ENCODE measurements around the gene MTMR4. TPM values are rescaled to one million over a fixed set of nuclear protein-coding genes. Genes with fewer than 3 reads are reported as not detected.
A peak's percentile ranks its signal among the peaks of the same experiment; 100 is the strongest.

Gene MTMR4
- total and polyA plus RNA-seq, 2 experiments from 2014 or later: 11.1 to 42.2 TPM

GRCh38 chr17:58541249-58541648 is 26.8 kb upstream of the MTMR4 start:
- peak; percentile 76 for DNase-seq (ENCODE audit: low spot score)
- H3K4me3 Mint-ChIP-seq: no peak overlapping the region
- ATAC-seq: peak; percentile 96

More at GRCh38 chr17:58541249-58541648, 26.8 kb upstream of the MTMR4 start:
- Histone ChIP-seq H3K4me1 (ENCODE audit: insufficient read depth) (no peaks in the 10 kb centered on the region), H2AFZ (peak overlapping the region; percentile 1; the same call in 1 of the 2 replicates), H3F3A (replicated peaks; ENCODE audit: low read depth) (no peaks in the 10 kb centered on the region), H3K36me3 (ENCODE audit: insufficient read depth) (no peaks in the 10 kb centered on the region), H3K4me3 (no peak overlapping the region), H3K9me2 (ENCODE audit: insufficient read depth) (no peaks in the 10 kb centered on the region), H4K20me1 (replicated peaks; ENCODE audit: insufficient read depth) (no peaks in the 10 kb centered on the region), H3K27ac (ENCODE audit: low read depth) (no peak overlapping the region), H3K27me3 (ENCODE audit: insufficient read depth) (no peaks in the 10 kb centered on the region), H3K4me2 (no peak overlapping the region), H3K79me2 (replicated peaks; ENCODE audit: insufficient read depth) (no peaks in the 10 kb centered on the region)
- H3K36me3 Mint-ChIP-seq (ENCODE audit: low read depth): no peaks in the 10 kb centered on the region
- H3K9me3 Mint-ChIP-seq: no peaks in the 10 kb centered on the region
- peaks cover 3% of the 10 kb centered on the region for H3K27me3 Mint-ChIP-seq (ENCODE audit: insufficient read depth, low read depth, poor library complexity)
- H3K4me1 Mint-ChIP-seq: peaks cover 9% of the 10 kb centered on the region
- no peak overlapping the region for H3K27ac Mint-ChIP-seq
- TF ChIP-seq, protein P1, sequence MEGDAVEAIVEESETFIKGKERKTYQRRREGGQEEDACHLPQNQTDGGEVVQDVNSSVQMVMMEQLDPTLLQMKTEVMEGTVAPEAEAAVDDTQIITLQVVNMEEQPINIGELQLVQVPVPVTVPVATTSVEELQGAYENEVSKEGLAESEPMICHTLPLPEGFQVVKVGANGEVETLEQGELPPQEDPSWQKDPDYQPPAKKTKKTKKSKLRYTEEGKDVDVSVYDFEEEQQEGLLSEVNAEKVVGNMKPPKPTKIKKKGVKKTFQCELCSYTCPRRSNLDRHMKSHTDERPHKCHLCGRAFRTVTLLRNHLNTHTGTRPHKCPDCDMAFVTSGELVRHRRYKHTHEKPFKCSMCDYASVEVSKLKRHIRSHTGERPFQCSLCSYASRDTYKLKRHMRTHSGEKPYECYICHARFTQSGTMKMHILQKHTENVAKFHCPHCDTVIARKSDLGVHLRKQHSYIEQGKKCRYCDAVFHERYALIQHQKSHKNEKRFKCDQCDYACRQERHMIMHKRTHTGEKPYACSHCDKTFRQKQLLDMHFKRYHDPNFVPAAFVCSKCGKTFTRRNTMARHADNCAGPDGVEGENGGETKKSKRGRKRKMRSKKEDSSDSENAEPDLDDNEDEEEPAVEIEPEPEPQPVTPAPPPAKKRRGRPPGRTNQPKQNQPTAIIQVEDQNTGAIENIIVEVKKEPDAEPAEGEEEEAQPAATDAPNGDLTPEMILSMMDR (conservative IDR thresholded peaks at IDR 0.05; ENCODE audit: low read depth in 2 of 2): peak; percentile 62 to 75
- TF ChIP-seq STAT1 (IDR thresholded peaks at IDR 0.05; ENCODE audit: unreplicated experiment) (no peak), POLR2AphosphoS5 (IDR thresholded peaks at IDR 0.05; ENCODE audit: low read depth) (no peak), ZNF462 (CRISPR knock-in tag; IDR thresholded peaks at IDR 0.05) (0 out of 2 replicates have a peak, but pooled peaks have one; percentile 36), ZNF331 (CRISPR knock-in tag; IDR thresholded peaks at IDR 0.05; ENCODE audit: low read depth) (no peak)
- TF ChIP-seq, protein P2, sequence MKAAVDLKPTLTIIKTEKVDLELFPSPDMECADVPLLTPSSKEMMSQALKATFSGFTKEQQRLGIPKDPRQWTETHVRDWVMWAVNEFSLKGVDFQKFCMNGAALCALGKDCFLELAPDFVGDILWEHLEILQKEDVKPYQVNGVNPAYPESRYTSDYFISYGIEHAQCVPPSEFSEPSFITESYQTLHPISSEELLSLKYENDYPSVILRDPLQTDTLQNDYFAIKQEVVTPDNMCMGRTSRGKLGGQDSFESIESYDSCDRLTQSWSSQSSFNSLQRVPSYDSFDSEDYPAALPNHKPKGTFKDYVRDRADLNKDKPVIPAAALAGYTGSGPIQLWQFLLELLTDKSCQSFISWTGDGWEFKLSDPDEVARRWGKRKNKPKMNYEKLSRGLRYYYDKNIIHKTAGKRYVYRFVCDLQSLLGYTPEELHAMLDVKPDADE (IDR thresholded peaks at IDR 0.05): no peak

Data from GM23338 (cell line).